Renal pelvis (tissue), 12 donors: ENCODE results near the gene CASP4. TPM values are rescaled to one million over a fixed set of nuclear protein-coding genes. Genes with fewer than 3 reads are reported as not detected.
A peak's percentile ranks its signal among the peaks of the same experiment; 100 is the strongest.
"Not testable (repeated sequence)": the region's sequence is repeated elsewhere in the genome, so short reads cannot be mapped to it uniquely, and the experiment has no call there.

ENCODE experiments used
- DNase-seq: peaks from one replicate; pipeline ENCODE4 v3.0.0-alpha.2; 2013
- long read RNA-seq, 16 experiments: transcript quantifications; one replicate each; lab custom pipeline, GENCODE V29; 2026
- polyA plus RNA-seq, 3 donors: library from polyadenylated mRNA; unstranded; fragments of 120-200 nt; gene quantifications; one replicate each; pipeline ENCODE4 v1.2.1, GENCODE V29; 2013; ENCODE audit not compliant: insufficient read length in 3 of 3

CASP4 gene
- polyA plus RNA-seq: 10 to 100 TPM; 18.2 to 23.6 (median 18.5) TPM
- long read RNA-seq, donor 1, partial matches to known transcripts: 0 of 5 reads
- long read RNA-seq, donor 1, other reads (novel, unspliced or antisense): 0 of 5 reads
- long read RNA-seq, donor 2, transcript CASP4-203 (9 exons, 2,158 nt): major isoform, 5 of 6 reads
- long read RNA-seq, donor 2, partial matches to known transcripts: 0 of 6 reads
- long read RNA-seq, donor 2, other reads (novel, unspliced or antisense): 0 of 6 reads
- long read RNA-seq, donor 3, partial matches to known transcripts: 0 of 6 reads
- long read RNA-seq, donor 3, other reads (novel, unspliced or antisense): 0 of 6 reads
- long read RNA-seq, donor 4, partial matches to known transcripts: 0 of 7 reads
- long read RNA-seq, donor 4, other reads (novel, unspliced or antisense): 0 of 7 reads
- long read RNA-seq, donor 5, partial matches to known transcripts: 0 of 1 reads
- long read RNA-seq, donor 5, other reads (novel, unspliced or antisense): 0 of 1 reads
- long read RNA-seq, donor 6, partial matches to known transcripts: 0 of 5 reads
- long read RNA-seq, donor 6, other reads (novel, unspliced or antisense): 0 of 5 reads
- long read RNA-seq, donor 7, partial matches to known transcripts: 0 of 2 reads
- long read RNA-seq, donor 7, other reads (novel, unspliced or antisense): 0 of 2 reads
- long read RNA-seq, donor 8, partial matches to known transcripts: 0 of 8 reads
- long read RNA-seq, donor 8, other reads (novel, unspliced or antisense): 0 of 8 reads
- long read RNA-seq, donor 9, partial matches to known transcripts: 0 of 2 reads
- long read RNA-seq, donor 9, other reads (novel, unspliced or antisense): 0 of 2 reads
- long read RNA-seq, donor 10, partial matches to known transcripts: 0 of 2 reads
- long read RNA-seq, donor 10, other reads (novel, unspliced or antisense): 0 of 2 reads
- long read RNA-seq, donor 11, partial matches to known transcripts: 0 of 4 reads
- long read RNA-seq, donor 11, other reads (novel, unspliced or antisense): 0 of 4 reads
- long read RNA-seq, donor 12, transcript CASP4-203 (9 exons, 2,158 nt): major isoform, 8 of 9 reads
- long read RNA-seq, donor 12, partial matches to known transcripts: 0 of 9 reads
- long read RNA-seq, donor 12, other reads (novel, unspliced or antisense): 0 of 9 reads
- long read RNA-seq, donor 13, partial matches to known transcripts: 0 of 2 reads
- long read RNA-seq, donor 13, other reads (novel, unspliced or antisense): 0 of 2 reads
- long read RNA-seq, donor 14: 0 reads
- long read RNA-seq, donor 15, transcript CASP4-208 (3 exons, 481 nt): minor isoform, 5 of 17 reads
- long read RNA-seq, donor 15, transcript CASP4-203 (9 exons, 2,158 nt): major isoform, 10 of 17 reads
- long read RNA-seq, donor 15, partial matches to known transcripts: 0 of 17 reads
- long read RNA-seq, donor 15, other reads (novel, unspliced or antisense): 0 of 17 reads
- long read RNA-seq, donor 16, partial matches to known transcripts: 0 of 4 reads
- long read RNA-seq, donor 16, other reads (novel, unspliced or antisense): 0 of 4 reads

GRCh38 chr11:104968355-104968855, at the start of gene CASP4:
TSS of gene CASP4 (minus strand) at chr11:104968574. CDS start at chr11:104968525, 49 bp downstream.
- peak; percentile 20 for DNase-seq

DNA sequence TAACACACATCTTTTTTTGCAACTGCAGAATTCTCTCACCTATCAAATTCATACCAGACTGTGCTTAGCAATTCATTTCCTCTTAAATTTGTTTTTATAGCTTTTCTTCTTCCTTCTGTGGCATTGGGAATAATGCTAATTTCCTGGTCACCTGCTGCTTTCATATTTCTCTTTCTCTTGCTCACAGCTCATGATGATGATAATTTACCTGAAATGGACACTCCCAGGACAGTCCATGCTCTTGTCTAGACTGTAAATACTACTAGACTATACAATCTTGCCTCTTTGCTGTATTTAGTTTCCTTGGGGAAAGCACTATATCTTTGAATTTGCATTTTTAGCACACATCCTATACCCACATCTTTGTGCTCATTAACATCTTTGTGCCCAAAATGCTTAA, 39.1 kb upstream of the CASP4 start:
- no peak for DNase-seq

DNA sequence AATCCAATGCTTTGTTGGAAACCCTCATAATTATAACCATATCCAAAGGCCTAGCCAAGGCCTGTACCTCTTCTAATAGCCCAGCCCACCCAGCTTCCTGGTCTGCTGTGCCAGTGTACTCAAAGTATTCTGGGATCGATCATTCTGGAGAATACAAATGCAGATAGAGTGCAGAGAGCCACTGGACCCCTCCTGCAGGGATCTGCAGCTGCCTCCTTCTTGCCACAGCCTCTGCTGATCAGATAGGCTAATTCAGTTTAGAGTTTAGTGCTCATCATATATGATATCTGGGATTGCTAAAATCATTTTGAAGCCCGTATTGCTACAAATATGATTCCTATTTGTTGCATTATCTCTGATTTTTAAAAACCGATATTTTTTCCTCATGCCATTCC, 37.1 kb upstream of the CASP4 start:
- no peak for DNase-seq

GRCh38 chr11:105004021-105004420, 35.6 kb upstream of the CASP4 start:
- no peak for DNase-seq

DNA sequence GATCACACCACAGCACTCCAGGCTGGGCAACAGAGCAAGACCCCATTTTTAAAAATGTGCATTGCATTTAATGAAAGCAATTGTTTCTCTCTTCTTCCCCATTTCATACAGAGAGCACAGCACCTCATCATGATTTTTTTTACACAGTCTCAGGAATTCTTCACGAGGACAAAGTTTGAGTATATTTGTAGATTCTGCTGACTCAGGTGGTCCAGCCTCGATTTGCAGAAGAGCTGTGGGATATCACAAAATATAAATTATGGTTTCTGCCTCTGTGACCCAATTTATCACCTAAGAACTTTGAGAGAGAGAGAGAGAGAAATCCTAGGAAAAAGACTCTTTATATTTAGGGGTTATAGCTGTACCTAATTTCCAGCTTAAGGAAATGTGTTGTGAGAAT, 34.8 kb upstream of the CASP4 start:
- no peak for DNase-seq

- DNase-seq: no peak
These were observed 32.4 kb upstream of the CASP4 start for GRCh38 chr11:105000797-105001196.

- no peak for DNase-seq
These were observed 31.8 kb upstream of the CASP4 start for GRCh38 chr11:105000167-105000566.

- DNase-seq: no peak
These were observed 31.3 kb upstream of the CASP4 start for GRCh38 chr11:104999721-105000120.

DNA sequence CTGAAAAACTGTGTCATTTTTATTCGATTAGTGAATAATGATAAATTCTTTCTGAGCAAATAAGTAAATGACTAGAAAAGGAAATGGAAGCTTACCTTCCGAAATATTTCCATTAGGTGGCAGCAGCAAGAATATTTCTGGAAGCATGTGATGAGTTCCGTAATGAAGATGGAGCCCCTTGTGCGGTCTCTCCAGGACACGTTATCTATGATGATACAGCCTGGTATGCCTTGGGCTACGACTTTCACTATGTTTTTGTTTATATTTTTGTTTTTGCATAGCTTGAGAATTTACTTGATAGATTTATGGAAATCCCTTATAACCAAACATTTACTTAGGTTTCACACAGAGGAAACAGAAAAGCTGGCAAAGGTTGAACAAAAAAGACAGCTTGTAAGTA, 28.9 kb upstream of the CASP4 start:
- DNase-seq: no peak

DNA sequence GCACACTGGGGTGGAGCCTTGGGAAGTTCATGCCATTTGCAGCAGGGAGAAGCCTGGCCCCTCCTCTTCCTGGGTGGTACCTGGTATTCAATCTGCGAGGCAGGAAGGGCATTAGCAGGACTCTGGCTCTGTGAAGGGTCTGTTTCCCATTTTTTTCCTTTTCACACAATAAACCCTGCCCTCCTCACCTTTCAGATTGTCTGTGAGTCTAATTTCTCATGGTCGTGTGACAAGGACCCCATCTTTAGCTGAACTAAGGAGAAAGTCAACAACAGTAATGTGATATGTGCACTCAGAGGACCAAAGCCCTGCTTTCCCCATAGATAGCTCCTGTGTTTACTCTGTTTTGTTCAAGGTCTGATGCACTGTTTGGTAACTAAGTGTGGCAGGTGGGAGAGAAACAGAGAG, 26.6 kb upstream of the CASP4 start:
- DNase-seq: peak; percentile 7

- DNase-seq: no peak
These were observed 24.4 kb upstream of the CASP4 start for GRCh38 chr11:104992781-104993180.

DNA sequence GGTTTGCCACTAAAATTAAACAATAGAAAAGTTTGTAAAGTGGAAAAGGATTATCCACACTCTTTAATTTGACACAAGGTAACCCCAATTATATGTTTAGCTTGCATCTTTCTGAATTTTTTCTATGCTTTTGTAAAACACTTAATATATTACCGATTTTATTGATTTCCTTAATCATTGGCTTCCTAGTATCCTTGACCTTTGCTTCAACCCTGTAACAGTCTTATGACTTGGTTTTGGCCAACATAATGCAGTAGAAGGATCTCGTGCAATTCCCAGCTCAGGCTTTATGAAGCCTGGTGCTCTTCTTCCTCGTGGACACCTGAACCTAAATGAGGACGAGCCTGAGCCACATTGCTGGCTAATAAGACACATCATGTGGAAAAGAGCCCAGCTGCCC, 23.6 kb upstream of the CASP4 start:
- no peak for DNase-seq

DNA sequence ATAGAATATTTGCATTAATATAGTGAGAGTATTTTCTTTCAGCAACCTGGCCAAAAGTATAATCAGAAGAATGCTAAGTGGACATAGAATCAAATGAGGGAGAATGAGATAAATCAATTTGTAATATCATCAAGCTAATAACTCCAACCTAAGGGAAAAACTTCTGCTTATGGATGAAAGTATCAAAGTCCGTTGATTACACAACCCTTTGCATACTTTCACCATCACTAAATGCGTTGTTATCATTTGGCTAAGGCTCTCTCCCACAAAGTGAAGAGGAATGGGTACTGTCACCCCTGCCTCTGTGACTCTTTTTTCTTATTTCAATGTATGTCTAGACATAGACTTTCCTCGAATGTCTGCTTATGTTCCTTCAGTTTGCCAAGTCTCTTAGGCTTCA, 16.4 kb upstream of the CASP4 start:
- DNase-seq: no peak

DNA sequence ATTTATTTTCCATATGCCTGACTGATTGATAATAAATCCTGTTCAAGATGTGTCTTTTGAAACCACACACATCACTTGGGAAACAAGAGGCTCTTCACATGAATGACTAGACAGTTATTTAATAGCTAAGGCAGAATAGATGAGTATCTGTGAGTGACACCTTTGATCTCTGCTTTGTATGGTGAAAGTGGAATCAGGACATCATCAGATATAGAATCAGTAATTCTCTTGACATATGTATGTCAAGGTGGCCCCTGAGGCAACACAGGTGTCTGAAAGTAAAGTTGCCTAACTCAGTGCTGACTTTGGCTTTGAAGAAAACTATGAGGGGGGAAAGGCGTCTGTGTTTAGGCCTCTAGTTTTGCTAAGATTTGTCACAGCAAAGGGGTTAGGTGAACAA, 11.5 kb upstream of the CASP4 start:
- no peak for DNase-seq

- no peak for DNase-seq
These were observed 5.2 kb upstream of the CASP4 start for GRCh38 chr11:104973616-104974015.

GRCh38 chr11:104972924-104973323, 4.5 kb upstream of the CASP4 start:
- DNase-seq: not testable (repeated sequence)

GRCh38 chr11:104970756-104971155, 2.4 kb upstream of the CASP4 start:
- DNase-seq: no peak

DNA sequence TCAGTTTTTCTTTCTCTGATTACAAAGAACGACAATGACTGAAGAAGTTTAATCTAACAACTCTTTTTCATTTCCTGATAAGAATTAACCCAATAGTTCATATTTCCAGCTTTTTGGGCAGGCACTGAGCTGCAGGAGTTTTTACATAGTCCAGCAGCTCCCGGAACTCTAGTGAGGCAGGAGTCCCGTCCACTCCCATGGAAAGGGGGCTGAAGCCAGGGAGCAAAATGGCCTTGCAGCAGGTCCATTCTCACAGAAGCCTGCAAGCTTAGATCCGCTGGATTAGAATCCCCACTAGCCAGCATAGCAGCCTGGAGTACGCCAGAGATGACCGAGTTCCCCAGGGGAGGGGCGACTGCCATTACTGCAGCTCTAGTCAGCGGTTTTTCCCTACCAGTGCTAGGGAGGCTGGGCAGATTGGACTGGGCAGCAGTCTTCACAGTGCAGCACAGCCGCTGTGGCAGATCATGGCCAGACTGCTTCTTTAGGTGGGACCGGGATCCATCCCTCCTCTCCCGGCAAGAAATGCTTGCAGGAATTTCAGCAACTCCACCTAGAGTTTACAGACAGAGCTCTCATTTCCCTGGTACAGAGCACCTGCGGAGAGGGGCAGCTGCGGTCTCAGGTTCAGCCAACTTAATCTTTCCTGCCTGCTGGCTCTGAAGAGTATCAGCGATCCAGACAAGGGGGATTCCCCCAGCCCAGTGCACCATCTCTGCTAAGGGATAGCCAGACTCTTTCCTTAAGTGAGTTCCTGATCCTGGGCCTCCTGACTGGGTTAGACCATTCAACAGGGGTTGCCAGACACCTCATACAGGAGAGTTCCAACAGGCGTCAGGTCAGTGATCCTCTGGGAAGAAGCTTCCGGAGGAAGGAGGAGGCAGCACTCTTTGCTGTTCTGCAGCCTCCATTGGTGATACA, 742 bp upstream of the CASP4 start:
- no peak for DNase-seq

DNA sequence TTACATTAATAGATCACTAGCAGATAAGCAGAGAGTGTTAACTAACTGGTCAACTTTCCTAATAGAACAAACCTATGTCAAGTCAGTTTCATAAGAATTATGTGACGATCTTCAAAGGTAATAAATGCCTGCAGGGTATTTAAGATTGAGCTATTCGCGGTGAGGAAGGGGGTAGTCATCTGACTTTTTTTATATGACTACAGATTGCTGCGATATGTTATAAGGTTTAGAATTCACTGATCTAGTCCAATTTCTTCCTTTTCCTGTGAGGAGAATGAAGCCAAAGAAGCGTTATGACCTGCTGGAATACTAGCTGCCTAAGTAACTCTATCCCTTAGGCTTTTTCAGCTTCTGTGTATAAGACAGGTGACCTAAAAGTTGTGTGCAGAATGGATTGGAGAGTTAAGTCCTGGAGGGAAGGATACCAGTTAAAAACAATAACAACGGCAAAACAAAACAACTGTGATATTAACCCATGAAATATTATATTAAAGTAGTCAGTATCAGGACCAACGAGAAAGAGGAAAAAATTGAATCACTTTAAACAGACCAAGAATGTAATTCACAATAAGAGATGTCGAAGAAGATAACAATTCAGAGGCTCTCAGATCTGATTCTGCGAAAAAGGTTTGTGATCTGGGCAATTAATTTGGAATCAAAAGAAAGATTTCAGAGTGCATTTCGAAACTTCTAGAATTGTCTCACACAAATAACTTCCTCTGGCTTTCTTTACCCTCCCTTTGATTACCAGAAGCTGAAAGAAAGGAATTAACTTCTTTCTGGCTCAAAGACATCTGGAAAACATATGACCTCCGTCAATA, 630 bp downstream of the CASP4 start:
- DNase-seq: no peak
